A673 (cell line): Measurements from ENCODE around the gene MXRA7.

Experiments
- EZH2 ChIP-seq: fragments of 200-600 bp; sonication (generic); IDR thresholded peaks from 2 replicates; pipeline ENCODE4 v1.6.1; 2017; ENCODE audit warnings: borderline replicate concordance, low read depth, mild to moderate bottlenecking, mixed read lengths, antibody characterized with exemption, low read length; ENCODE audit not compliant: poor library complexity, severe bottlenecking
- TF ChIP-seq, protein P1 (sequence below): fragments of 300-800, 200-600 bp; sonication (generic); conservative IDR thresholded peaks from 2 replicates; pipeline ENCODE4 v1.5.1; 2017; ENCODE audit warnings: low read depth, mild to moderate bottlenecking, antibody characterized with exemption, low read length, moderate library complexity, mixed read lengths

DNA sequence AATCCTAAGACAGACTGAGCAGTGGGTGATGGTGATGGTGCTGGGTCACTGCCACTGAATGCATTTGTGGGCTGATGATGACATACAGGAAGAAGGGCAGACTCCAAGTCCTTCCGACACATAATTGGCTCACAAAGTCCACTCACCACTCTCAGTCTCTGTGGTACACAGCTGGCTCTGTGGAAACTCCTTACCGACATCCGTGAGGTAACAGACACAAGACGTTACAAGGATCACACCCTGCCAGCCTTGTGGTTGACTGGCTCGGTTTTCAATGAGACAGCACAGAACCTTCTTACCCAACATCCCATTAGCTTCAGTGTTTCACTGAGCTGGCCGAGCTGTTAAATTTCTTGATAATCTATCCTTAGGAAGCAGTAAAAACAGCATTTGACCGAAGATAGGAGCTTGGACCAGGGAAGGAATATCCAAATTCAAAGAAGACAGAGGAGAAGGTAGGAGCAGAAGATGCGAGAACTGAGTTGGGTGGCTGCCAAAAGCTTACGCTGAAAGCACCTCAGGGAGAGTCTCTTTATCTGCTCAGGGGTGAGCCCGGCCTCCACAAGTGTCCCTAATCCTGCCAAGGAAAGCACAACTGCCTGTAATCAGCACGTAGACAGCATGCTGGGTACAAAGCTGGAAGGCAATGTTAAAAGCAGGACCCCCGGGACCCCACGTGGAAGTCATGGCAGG, 5.5 kb upstream of the MXRA7 start:
- TF ChIP-seq, protein P1, sequence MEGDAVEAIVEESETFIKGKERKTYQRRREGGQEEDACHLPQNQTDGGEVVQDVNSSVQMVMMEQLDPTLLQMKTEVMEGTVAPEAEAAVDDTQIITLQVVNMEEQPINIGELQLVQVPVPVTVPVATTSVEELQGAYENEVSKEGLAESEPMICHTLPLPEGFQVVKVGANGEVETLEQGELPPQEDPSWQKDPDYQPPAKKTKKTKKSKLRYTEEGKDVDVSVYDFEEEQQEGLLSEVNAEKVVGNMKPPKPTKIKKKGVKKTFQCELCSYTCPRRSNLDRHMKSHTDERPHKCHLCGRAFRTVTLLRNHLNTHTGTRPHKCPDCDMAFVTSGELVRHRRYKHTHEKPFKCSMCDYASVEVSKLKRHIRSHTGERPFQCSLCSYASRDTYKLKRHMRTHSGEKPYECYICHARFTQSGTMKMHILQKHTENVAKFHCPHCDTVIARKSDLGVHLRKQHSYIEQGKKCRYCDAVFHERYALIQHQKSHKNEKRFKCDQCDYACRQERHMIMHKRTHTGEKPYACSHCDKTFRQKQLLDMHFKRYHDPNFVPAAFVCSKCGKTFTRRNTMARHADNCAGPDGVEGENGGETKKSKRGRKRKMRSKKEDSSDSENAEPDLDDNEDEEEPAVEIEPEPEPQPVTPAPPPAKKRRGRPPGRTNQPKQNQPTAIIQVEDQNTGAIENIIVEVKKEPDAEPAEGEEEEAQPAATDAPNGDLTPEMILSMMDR, result no peak
- TF ChIP-seq EZH2, result no peak
